KOPT-K1 (cell line): Measurements from ENCODE around the gene ME3.

ENCODE experiments used
- H3K27ac ChIP-seq: fragments of 200-600 bp; sonication (generic); 2 replicates; pipeline ENCODE4 v1.5.1; 2016; ENCODE audit warnings: antibody characterized with exemption, mild to moderate bottlenecking, low read depth, low read length; ENCODE audit not compliant: poor library complexity, severe bottlenecking
- H3K36me3 ChIP-seq: fragments of 200-600 bp; sonication (generic); 2 replicates; pipeline ENCODE4 v1.5.1; 2017; ENCODE audit warnings: antibody characterized with exemption, mild to moderate bottlenecking, low read length, moderate library complexity; ENCODE audit not compliant: insufficient read depth
- H3K9me3 ChIP-seq: fragments of 200-600 bp; sonication (generic); 2 replicates; pipeline ENCODE4 v1.5.1; 2017; ENCODE audit warnings: antibody characterized with exemption, low read length, mild to moderate bottlenecking; ENCODE audit not compliant: insufficient read depth, poor library complexity, severe bottlenecking

Gene ME3

GRCh38 chr11:86488553-86488952, 183.9 kb downstream of the ME3 start:
- H3K36me3 ChIP-seq: no peaks in the 10 kb centered on the region
- no peak overlapping the region for H3K27ac ChIP-seq
- H3K9me3 ChIP-seq: no peaks in the 10 kb centered on the region

GRCh38 chr11:86487671-86488070, 184.7 kb downstream of the ME3 start:
- H3K27ac ChIP-seq: no peak overlapping the region
- no peaks in the 10 kb centered on the region for H3K36me3 ChIP-seq
- no peaks in the 10 kb centered on the region for H3K9me3 ChIP-seq

GRCh38 chr11:86486261-86487030, 186.0 kb downstream of the ME3 start:
- H3K36me3 ChIP-seq: no peaks in the 10 kb centered on the region
- H3K27ac ChIP-seq: no peak overlapping the region
- H3K9me3 ChIP-seq: no peaks in the 10 kb centered on the region

GRCh38 chr11:86484795-86485166, 187.6 kb downstream of the ME3 start:
- H3K36me3 ChIP-seq: no peaks in the 10 kb centered on the region
- H3K27ac ChIP-seq: no peak overlapping the region

GRCh38 chr11:86483940-86484794, 188.2 kb downstream of the ME3 start:
- H3K36me3 ChIP-seq: no peaks in the 10 kb centered on the region
- H3K27ac ChIP-seq: no peak overlapping the region
- no peaks in the 10 kb centered on the region for H3K9me3 ChIP-seq

More at GRCh38 chr11:86484795-86485166, 187.6 kb downstream of the ME3 start:
- H3K9me3 ChIP-seq: no peaks in the 10 kb centered on the region

GRCh38 chr11:86483610-86483939, 188.8 kb downstream of the ME3 start:
- Histone ChIP-seq H3K9me3 (no peaks in the 10 kb centered on the region), H3K27ac (no peak overlapping the region), H3K36me3 (no peaks in the 10 kb centered on the region)

- Histone ChIP-seq H3K27ac (no peak overlapping the region), H3K36me3 (no peaks in the 10 kb centered on the region), H3K9me3 (no peaks in the 10 kb centered on the region)
Measured at GRCh38 chr11:86482692-86483091, 189.7 kb downstream of the ME3 start.

- Histone ChIP-seq H3K27ac (no peak overlapping the region), H3K9me3 (no peaks in the 10 kb centered on the region), H3K36me3 (no peaks in the 10 kb centered on the region)
Measured at GRCh38 chr11:86481399-86481798, 191.0 kb downstream of the ME3 start.

- Histone ChIP-seq H3K27ac (no peak overlapping the region), H3K36me3 (no peaks in the 10 kb centered on the region), H3K9me3 (no peaks in the 10 kb centered on the region)
Measured at GRCh38 chr11:86478348-86478747, 194.1 kb downstream of the ME3 start.

GRCh38 chr11:86477495-86478155, 194.8 kb downstream of the ME3 start:
- no peaks in the 10 kb centered on the region for H3K9me3 ChIP-seq
- H3K27ac ChIP-seq: no peak overlapping the region
- H3K36me3 ChIP-seq: no peaks in the 10 kb centered on the region

- Histone ChIP-seq H3K27ac (no peak overlapping the region), H3K36me3 (no peaks in the 10 kb centered on the region)
Measured at GRCh38 chr11:86476109-86476861, 196.1 kb downstream of the ME3 start.

GRCh38 chr11:86475027-86475426, 197.4 kb downstream of the ME3 start:
- Histone ChIP-seq H3K36me3 (no peaks in the 10 kb centered on the region), H3K9me3 (no peaks in the 10 kb centered on the region), H3K27ac (no peak overlapping the region)

More at GRCh38 chr11:86476109-86476861, 196.1 kb downstream of the ME3 start:
- H3K9me3 ChIP-seq: no peaks in the 10 kb centered on the region

GRCh38 chr11:86473991-86474833, 198.2 kb downstream of the ME3 start:
- H3K36me3 ChIP-seq: no peaks in the 10 kb centered on the region
- H3K9me3 ChIP-seq: no peaks in the 10 kb centered on the region
- no peak overlapping the region for H3K27ac ChIP-seq
